ENCODE results near the gene RPA3. TPM values are rescaled to one million over a fixed set of nuclear protein-coding genes. Genes with fewer than 3 reads are reported as not detected.

The RPA3 gene
- total and polyA plus RNA-seq, 2 donors (not counting 3 experiments of a cell fraction or from before 2014, with no cell fraction given), result 15.6 to 34.4 TPM

- Histone ChIP-seq H3K9me1 (replicated peaks; ENCODE audit: control insufficient read depth, extremely low read depth, insufficient read depth, low read length) (no peaks in the 10 kb centered on the region), H3K4me2 (ENCODE audit: insufficient read depth, low read length) (no peak overlapping the region), H4K20me1 (replicated peaks; ENCODE audit: control insufficient read depth, extremely low read depth, insufficient read depth, low read length) (no peaks in the 10 kb centered on the region), H3K4me1 (ENCODE audit: control insufficient read depth, extremely low read depth, insufficient read depth, low read length) (peaks cover 6% of the 10 kb centered on the region), H3K4me3 (replicated peaks in 1 of 3; ENCODE audit: insufficient read depth in 1 of 3, low read depth in 1 of 3, low read length in 3 of 3) (no peak overlapping the region), H3K27me3 (ENCODE audit: control insufficient read depth in 2 of 2, insufficient read depth in 2 of 2, low read length in 2 of 2) (no peaks in the 10 kb centered on the region), H3K36me3 (ENCODE audit: control insufficient read depth in 2 of 2, extremely low read depth in 1 of 2, insufficient read depth in 2 of 2, low read length in 2 of 2) (no peaks in the 10 kb centered on the region), H3K79me2 (ENCODE audit: control insufficient read depth, insufficient read depth, low read length) (no peaks in the 10 kb centered on the region), H3K27ac (ENCODE audit: insufficient read depth, low read depth, low read length) (no peak overlapping the region), H2AFZ (ENCODE audit: low read depth, low read length) (no peak overlapping the region), H3K9me3 (replicated peaks; ENCODE audit: control insufficient read depth, insufficient read depth, low read length) (no peaks in the 10 kb centered on the region), H3K9ac (replicated peaks; ENCODE audit: extremely low read depth, insufficient read depth, low read length) (no peak overlapping the region)
- POLR2A ChIA-PET, result interaction anchor here (0.7 kb wide), 1 partner anchor 272 kb away, joined by 3 read pairs; no protein-coding TSS in a partner anchor
- TF ChIP-seq GATA2 (IDR thresholded peaks at IDR 0.05; ENCODE audit: insufficient read depth, insufficient read length, low read depth, low read length) (no peak), POLR2AphosphoS5 (IDR thresholded peaks at IDR 0.05; ENCODE audit: insufficient read depth, low read depth, low read length) (no peak), POLR2A (IDR thresholded peaks at IDR 0.05; ENCODE audit: low read depth, low read length) (no peak), CTCF (IDR thresholded peaks at IDR 0.05; ENCODE audit: extremely low read depth in 1 of 2, insufficient read depth in 1 of 2, low read depth in 1 of 2, low read length in 2 of 2) (no peak), FOS (IDR thresholded peaks at IDR 0.05; ENCODE audit: borderline replicate concordance, insufficient read depth, low read length) (no peak), EZH2 (IDR thresholded peaks at IDR 0.05; ENCODE audit: borderline replicate concordance, low read depth, low read length, severe bottlenecking) (no peak), MAX (IDR thresholded peaks at IDR 0.05; ENCODE audit: insufficient read depth, insufficient read length) (no peak), MYC (IDR thresholded peaks at IDR 0.05; ENCODE audit: low read depth, low read length) (no peak), JUN (IDR thresholded peaks at IDR 0.05; ENCODE audit: borderline replicate concordance, insufficient read depth, insufficient read length, low read depth) (no peak)
- dilution Hi-C loops (cut with MboI; ENCODE audit: extremely low pct_ligation_motif_present, low sequenced_read_pairs), result no loop called here
- CTCF ChIA-PET, result interaction anchor here (0.6 to 11.7 kb wide), 5 partner anchors 9 to 56 kb away, joined by 3 to 121 read pairs (median 3); partner anchors contain the start of gene UMAD1
- FAIRE-seq (no peak), DNase-seq (ENCODE audit: low read depth, low spot score) (peak; percentile 23)
- intact Hi-C loops (cut with micrococcal nuclease), result loop anchor here (5.0 kb wide), 1 partner anchor 276 kb away; no protein-coding TSS in a partner anchor
- BruUV-seq (replicated peaks), result no TSS peak
These were observed 21.8 kb downstream of the RPA3 start for GRCh38 chr7:7696458-7697119.
